GM19239 (cell line): ENCODE data around the gene CREBBP.

Experiments
- DNase-seq: peaks from one replicate; pipeline ENCODE4 v3.0.0; 2011; ENCODE audit warnings: low spot score; ENCODE audit not compliant: insufficient read length
- FAIRE-seq: peaks from 2 replicates; lab custom pipeline; 2011; peaks lifted over from hg19 to GRCh38; lab: Jason Lieb, UNC

CREBBP gene

GRCh38 chr16:3774156-3774767 is 106.3 kb downstream of the CREBBP start:
- FAIRE-seq (no peak), DNase-seq (no peak)

- no peak for FAIRE-seq
- no peak for DNase-seq
Observed at GRCh38 chr16:3773663-3774062, 106.8 kb downstream of the CREBBP start.

GRCh38 chr16:3771513-3771912 is 109.0 kb downstream of the CREBBP start:
- DNase-seq (no peak), FAIRE-seq (no peak)

GRCh38 chr16:3770530-3770929 is 110.0 kb downstream of the CREBBP start:
- no peak for FAIRE-seq
- DNase-seq = no peak

- DNase-seq = no peak
- no peak for FAIRE-seq
Observed at GRCh38 chr16:3769942-3770341, 110.6 kb downstream of the CREBBP start.

GRCh38 chr16:3769013-3769412 is 111.5 kb downstream of the CREBBP start:
- FAIRE-seq = no peak
- DNase-seq = no peak

GRCh38 chr16:3767333-3767986 is 113.1 kb downstream of the CREBBP start:
- DNase-seq = no peak
- FAIRE-seq = no peak

GRCh38 chr16:3766177-3766576 is 114.3 kb downstream of the CREBBP start:
- FAIRE-seq (no peak), DNase-seq (no peak)

GRCh38 chr16:3764409-3764808 is 116.1 kb downstream of the CREBBP start:
- FAIRE-seq (no peak), DNase-seq (no peak)

- FAIRE-seq = no peak
Observed at GRCh38 chr16:3762107-3762750, 118.3 kb downstream of the CREBBP start.

GRCh38 chr16:3761375-3762106 is 119.0 kb downstream of the CREBBP start:
- DNase-seq (no peak), FAIRE-seq (no peak)

More at GRCh38 chr16:3762107-3762750, 118.3 kb downstream of the CREBBP start:
- no peak for DNase-seq

GRCh38 chr16:3760518-3760917 is 120.0 kb downstream of the CREBBP start:
- DNase-seq = no peak
- no peak for FAIRE-seq

GRCh38 chr16:3759736-3760135 is 120.8 kb downstream of the CREBBP start:
- DNase-seq = no peak

GRCh38 chr16:3756113-3756512 is 124.4 kb downstream of the CREBBP start:
- no peak for DNase-seq

More at GRCh38 chr16:3759736-3760135, 120.8 kb downstream of the CREBBP start:
- no peak for FAIRE-seq

GRCh38 chr16:3755249-3755648 is 125.3 kb downstream of the CREBBP start:
- DNase-seq (no peak), FAIRE-seq (no peak)

More at GRCh38 chr16:3756113-3756512, 124.4 kb downstream of the CREBBP start:
- FAIRE-seq = no peak

- DNase-seq = no peak
- FAIRE-seq = no peak
Observed at GRCh38 chr16:3754772-3755171, 125.7 kb downstream of the CREBBP start.

GRCh38 chr16:3754081-3754703 is 126.3 kb downstream of the CREBBP start:
- FAIRE-seq (no peak), DNase-seq (no peak)

GRCh38 chr16:3752984-3753383 is 127.5 kb downstream of the CREBBP start:
- FAIRE-seq (no peak), DNase-seq (no peak)

- DNase-seq = no peak
- FAIRE-seq = no peak
Observed at GRCh38 chr16:3751878-3752277, 128.6 kb downstream of the CREBBP start.

- no peak for DNase-seq
- no peak for FAIRE-seq
Observed at GRCh38 chr16:3748307-3748706, 132.2 kb downstream of the CREBBP start.
